ENCODE data around the gene MORN5.

Gene MORN5

GRCh38 chr9:122128007-122128968, 31.4 kb upstream of the MORN5 start:
- no peak for DNase-seq (ENCODE audit: low spot score)
- TF ChIP-seq, protein P1, sequence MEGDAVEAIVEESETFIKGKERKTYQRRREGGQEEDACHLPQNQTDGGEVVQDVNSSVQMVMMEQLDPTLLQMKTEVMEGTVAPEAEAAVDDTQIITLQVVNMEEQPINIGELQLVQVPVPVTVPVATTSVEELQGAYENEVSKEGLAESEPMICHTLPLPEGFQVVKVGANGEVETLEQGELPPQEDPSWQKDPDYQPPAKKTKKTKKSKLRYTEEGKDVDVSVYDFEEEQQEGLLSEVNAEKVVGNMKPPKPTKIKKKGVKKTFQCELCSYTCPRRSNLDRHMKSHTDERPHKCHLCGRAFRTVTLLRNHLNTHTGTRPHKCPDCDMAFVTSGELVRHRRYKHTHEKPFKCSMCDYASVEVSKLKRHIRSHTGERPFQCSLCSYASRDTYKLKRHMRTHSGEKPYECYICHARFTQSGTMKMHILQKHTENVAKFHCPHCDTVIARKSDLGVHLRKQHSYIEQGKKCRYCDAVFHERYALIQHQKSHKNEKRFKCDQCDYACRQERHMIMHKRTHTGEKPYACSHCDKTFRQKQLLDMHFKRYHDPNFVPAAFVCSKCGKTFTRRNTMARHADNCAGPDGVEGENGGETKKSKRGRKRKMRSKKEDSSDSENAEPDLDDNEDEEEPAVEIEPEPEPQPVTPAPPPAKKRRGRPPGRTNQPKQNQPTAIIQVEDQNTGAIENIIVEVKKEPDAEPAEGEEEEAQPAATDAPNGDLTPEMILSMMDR (IDR thresholded peaks at IDR 0.05; ENCODE audit: extremely low read depth, insufficient read depth, missing control alignments), result no peak
- in situ Hi-C loops (cut with MboI; ENCODE audit: low pct_unique_long_range_greater_than_20kb, low sequenced_read_pairs, unreplicated experiment), result loop anchor here (10.0 kb wide), 1 partner anchor 227 kb away; no protein-coding TSS in a partner anchor

DNA sequence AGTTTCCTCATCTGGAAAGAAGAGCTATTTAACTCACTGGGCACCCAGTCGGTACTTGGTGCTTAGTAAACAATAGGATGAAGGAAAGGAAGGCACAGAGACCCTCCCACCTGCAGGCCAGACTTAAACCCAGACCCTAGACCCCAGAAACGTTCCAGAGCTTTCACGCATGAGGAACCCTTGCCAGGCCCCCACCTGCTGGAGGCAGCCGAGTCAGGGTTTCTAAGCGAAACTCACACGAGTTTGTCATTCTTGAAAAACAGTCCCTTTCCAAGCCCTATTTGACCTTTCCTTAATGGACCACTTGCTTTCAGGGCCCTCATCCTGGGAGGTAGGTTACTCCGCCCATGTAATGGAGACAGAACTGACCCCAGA, 30.8 kb upstream of the MORN5 start:
- in situ Hi-C loops (cut with MboI; ENCODE audit: low pct_unique_long_range_greater_than_20kb, low sequenced_read_pairs, unreplicated experiment), result loop anchor here (10.0 kb wide), 1 partner anchor 226 kb away; no protein-coding TSS in a partner anchor
- TF ChIP-seq, protein P1 (IDR thresholded peaks at IDR 0.05; ENCODE audit: extremely low read depth, insufficient read depth, missing control alignments), result no peak
- no peak for DNase-seq (ENCODE audit: low spot score)

DNA sequence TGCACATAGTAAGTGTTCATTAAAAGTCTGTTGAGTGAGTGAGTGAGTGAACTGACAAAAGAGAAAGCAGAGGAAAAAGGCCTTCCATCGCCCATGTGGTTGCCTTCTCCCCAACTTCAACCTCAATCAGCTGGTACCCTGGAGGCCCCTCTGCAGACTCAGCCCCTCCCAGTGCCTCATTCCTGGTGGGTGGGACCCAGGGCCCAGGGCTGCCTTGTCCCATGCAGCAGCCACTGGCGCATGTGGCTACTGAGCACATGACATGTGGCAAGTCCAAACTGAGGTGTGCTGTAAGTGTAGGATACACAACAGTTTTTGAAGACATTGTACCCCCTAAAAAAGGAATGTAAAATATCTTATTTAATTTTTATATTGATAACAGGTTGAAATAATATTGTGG, 29.7 kb upstream of the MORN5 start:
- TF ChIP-seq, protein P1 (IDR thresholded peaks at IDR 0.05; ENCODE audit: extremely low read depth, insufficient read depth, missing control alignments), result no peak
- DNase-seq (ENCODE audit: low spot score), result no peak
- in situ Hi-C loops (cut with MboI; ENCODE audit: low pct_unique_long_range_greater_than_20kb, low sequenced_read_pairs, unreplicated experiment), result loop anchor here (10.0 kb wide), 1 partner anchor 225 kb away; no protein-coding TSS in a partner anchor

DNA sequence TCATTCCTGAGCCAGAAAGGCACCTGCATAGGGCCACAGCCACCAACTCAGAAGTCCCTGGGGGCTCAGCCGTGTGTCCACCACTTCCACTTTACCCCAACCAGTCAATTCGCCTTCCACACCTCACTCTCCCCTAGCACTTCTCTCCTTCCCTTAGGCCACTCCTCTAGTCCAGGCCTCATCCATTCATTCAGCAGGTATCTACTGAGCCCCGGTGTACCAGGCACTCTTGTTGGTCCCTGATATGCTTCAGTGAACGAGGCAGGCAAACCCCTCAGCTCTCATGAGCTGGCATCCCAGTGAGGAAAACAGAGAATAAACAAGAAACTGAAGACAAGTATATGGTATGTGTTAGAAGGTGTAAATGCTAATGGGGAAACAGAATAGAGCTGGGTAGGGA, 28.9 kb upstream of the MORN5 start:
- in situ Hi-C loops (cut with MboI; ENCODE audit: low pct_unique_long_range_greater_than_20kb, low sequenced_read_pairs, unreplicated experiment), result no loop called here

DNA sequence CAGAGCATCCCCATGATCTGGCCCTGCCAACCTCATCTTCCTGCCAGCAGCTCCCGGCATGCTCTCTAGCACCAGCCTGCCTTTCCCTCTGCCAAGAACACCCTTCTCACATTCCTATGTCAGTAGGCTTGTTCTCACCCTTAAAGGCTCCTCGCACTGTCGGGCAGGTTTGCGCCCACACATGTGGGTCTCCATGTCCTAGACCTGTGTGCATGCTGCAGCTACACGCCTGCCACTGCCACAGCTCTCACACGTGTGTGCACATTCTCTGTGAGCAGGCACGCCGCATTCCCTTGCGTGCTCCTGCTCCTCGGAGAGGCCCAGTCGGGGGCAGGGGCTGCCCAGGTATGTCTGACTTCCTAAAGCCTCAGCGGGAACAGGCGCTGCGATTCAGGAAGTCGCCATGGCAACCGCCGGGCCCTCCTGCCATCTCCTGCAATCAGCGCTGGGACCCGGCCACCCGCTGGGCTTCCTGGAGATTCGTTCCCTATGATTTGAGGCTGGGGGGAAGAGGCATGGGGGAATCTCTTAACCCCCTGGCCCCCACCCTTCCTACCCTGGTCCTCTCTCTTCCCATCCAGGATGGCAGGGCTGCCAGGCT, 28.2 kb upstream of the MORN5 start:
- in situ Hi-C loops (cut with MboI; ENCODE audit: low pct_unique_long_range_greater_than_20kb, low sequenced_read_pairs, unreplicated experiment), result no loop called here
- no peak for DNase-seq (ENCODE audit: low spot score)
- TF ChIP-seq, protein P1 (IDR thresholded peaks at IDR 0.05; ENCODE audit: extremely low read depth, insufficient read depth, missing control alignments), result no peak

More for the DNA sequence above, 28.9 kb upstream of the MORN5 start:
- DNase-seq (ENCODE audit: low spot score), result no peak
- TF ChIP-seq, protein P1 (IDR thresholded peaks at IDR 0.05; ENCODE audit: extremely low read depth, insufficient read depth, missing control alignments), result no peak

DNA sequence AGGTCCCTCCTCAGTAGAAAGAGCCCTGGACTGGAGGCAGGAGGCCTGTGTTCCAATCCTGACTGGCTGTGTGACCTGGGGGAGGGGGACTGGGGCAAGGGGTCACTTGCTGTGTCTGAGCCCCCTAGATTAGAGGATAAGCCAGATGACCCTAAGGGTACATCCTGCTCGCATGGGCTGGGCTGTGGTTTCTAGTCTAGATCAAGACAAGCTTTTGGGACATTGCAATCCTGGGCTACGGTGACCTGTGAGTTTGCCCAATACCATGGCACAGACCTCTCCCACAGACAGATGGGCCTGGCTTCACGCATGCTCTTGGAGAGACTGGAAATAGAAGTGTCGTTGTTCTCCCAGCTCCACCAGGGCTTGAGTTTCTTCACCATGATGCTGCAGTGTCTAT, 27.2 kb upstream of the MORN5 start:
- TF ChIP-seq, protein P1 (IDR thresholded peaks at IDR 0.05; ENCODE audit: extremely low read depth, insufficient read depth, missing control alignments), result no peak
- in situ Hi-C loops (cut with MboI; ENCODE audit: low pct_unique_long_range_greater_than_20kb, low sequenced_read_pairs, unreplicated experiment), result no loop called here
- DNase-seq (ENCODE audit: low spot score), result no peak

Data from GM13977 (cell line).